ENCODE measurements around the gene MED10.

- no peak for TF ChIP-seq CTCF (IDR thresholded peaks at IDR 0.05; ENCODE audit: insufficient read depth, low read depth, low read length)
- no peak for TF ChIP-seq EZH2 (IDR thresholded peaks at IDR 0.05; ENCODE audit: insufficient read depth, low read length)
Observed at GRCh38 chr5:6377582-6377904, 804 bp downstream of the MED10 start.
